Ovary (tissue), 9 donors: ENCODE measurements around the gene DISP2. TPM values are rescaled to one million over a fixed set of nuclear protein-coding genes. Genes with fewer than 3 reads are reported as not detected.

ENCODE experiments used
- DNase-seq, 5 donors: peaks; one replicate each; pipeline ENCODE4 v3.0.0-alpha.2; 2019 to 2020
- H3K27ac ChIP-seq, 2 donors: fragments of 200-600 bp; one replicate each; pipeline versions ENCODE4 v1.5.1 to v1.8.0; 2019 to 2022
- H3K27me3 ChIP-seq: fragments of 200-600 bp; one replicate; pipeline ENCODE4 v1.8.0; 2022
- H3K36me3 ChIP-seq: fragments of 200-600 bp; sonication (generic); one replicate; pipeline ENCODE4 v1.5.1; 2019
- H3K4me1 ChIP-seq: one replicate; pipeline ENCODE4 v1.8.1; 2013; ENCODE audit warnings: mild to moderate bottlenecking, moderate library complexity; ENCODE audit not compliant: insufficient read depth
- H3K4me3 ChIP-seq: fragments of 200-600 bp; sonication (generic); one replicate; pipeline ENCODE4 v1.5.1; 2017
- H3K9me3 ChIP-seq, 2 donors: fragments of 200-600 bp in 1 of 2; sonication (generic) in 1 of 2; one replicate each; pipeline versions ENCODE4 v1.5.1 to v1.8.1; 2013 to 2019; ENCODE audit warnings: mild to moderate bottlenecking in 1 of 2, moderate library complexity in 1 of 2
- EP300 ChIP-seq: sonication (generic); formaldehyde crosslinking; IDR thresholded peaks from one replicate; pipeline ENCODE4 v1.6.1; 2017; ENCODE audit warnings: antibody characterized with exemption
- POLR2A ChIP-seq: fragments of 450-650 bp; IDR thresholded peaks from one replicate; pipeline ENCODE4 v1.6.1; 2017; ENCODE audit warnings: antibody characterized with exemption, mild to moderate bottlenecking, moderate library complexity
- WGBS, 3 donors: extraction: QIAGEN DNeasy Blood & Tissue Kit in 1 of 3; methylation state at CpG; one replicate each; pipeline versions ENCODE4 v1.1.5 to v1.1.7; 2013 to 2017; 5-methylcytosine and 5-hydroxymethylcytosine counted together
- intact Hi-C, 4 donors: fragments of 100-400 bp; cut with DNase I; formaldehyde crosslinking; loops; one replicate each; pipeline versions ENCODE4 v1.11.0 to v1.15.1; 2022 to 2023
- polyA plus RNA-seq, 2 donors: library from polyadenylated mRNA; stranded (reverse); fragments of 200-250 nt in 1 of 2; fragments of 350-450 nt in 1 of 2; fragmentation: Illumina TruSeq in 1 of 2; extraction: RNeasy Lipid Tissue Mini Kit (QIAGEN cat#74804) in 1 of 2; gene quantifications; one replicate each; pipeline ENCODE4 v1.2.3, GENCODE V29; 2013 to 2014
- total RNA-seq, 7 donors: library from RNA; depleted of rRNA in 2 of 7; stranded (reverse); fragments of >200 nt in 2 of 7; fragmentation: NEBNext Ultra II Directional in 3 of 7; extraction: Animal tissue kit (Norgen Biotek cat#: 25700) in 3 of 7; gene quantifications; one replicate each; pipeline versions ENCODE4 v1.1.0 to v1.2.4, GENCODE V29; 2016 to 2023
- TF ChIP-seq, protein P1 (sequence below), 3 donors: fragments of 450-650 bp in 2 of 3; fragments of 200-600 bp in 1 of 3; IDR thresholded peaks; one replicate each; pipeline versions ENCODE4 v1.5.1 to v1.8.0; 2016 to 2022; ENCODE audit warnings: antibody characterized with exemption in 3 of 3, mild to moderate bottlenecking in 1 of 3
- donor health status: DM: no; HTN: no; CAD: no; lungs with moderate emphysema.
- donor health status: DM: no; HTN: no; CAD: no.
- donor health status: Bipolar disorder and iron deficiency.
- donor health status: DM: yes; HTN: yes; CAD: no.
- donor health status: DM: no; HTN: no; CAD: no.
- donor health status: DM: yes; HTN: yes; CAD: no.

The DISP2 gene
- total and polyA plus RNA-seq, 9 donors, result 0.48 to 12.9 (median 1.9) TPM; not detected in 2

- H3K36me3 ChIP-seq, result no peaks in the 10 kb centered on the region
- intact Hi-C loops, result no loop called here
- H3K27ac ChIP-seq, result no peak overlapping the region
- H3K4me1 ChIP-seq, result peaks cover 17% of the 10 kb centered on the region
- no peak overlapping the region for H3K4me3 ChIP-seq
- H3K27me3 ChIP-seq, result no peaks in the 10 kb centered on the region
- H3K9me3 ChIP-seq, result no peaks in the 10 kb centered on the region
- DNase-seq, result peak in 1 of 5 donors; percentile 47
- 69 to 76% (median 70%) methylated on average over 12 of the region's 12 CpGs for WGBS, 3 donors
- TF ChIP-seq EP300 (no peak), POLR2A (no peak)
- TF ChIP-seq, protein P1, sequence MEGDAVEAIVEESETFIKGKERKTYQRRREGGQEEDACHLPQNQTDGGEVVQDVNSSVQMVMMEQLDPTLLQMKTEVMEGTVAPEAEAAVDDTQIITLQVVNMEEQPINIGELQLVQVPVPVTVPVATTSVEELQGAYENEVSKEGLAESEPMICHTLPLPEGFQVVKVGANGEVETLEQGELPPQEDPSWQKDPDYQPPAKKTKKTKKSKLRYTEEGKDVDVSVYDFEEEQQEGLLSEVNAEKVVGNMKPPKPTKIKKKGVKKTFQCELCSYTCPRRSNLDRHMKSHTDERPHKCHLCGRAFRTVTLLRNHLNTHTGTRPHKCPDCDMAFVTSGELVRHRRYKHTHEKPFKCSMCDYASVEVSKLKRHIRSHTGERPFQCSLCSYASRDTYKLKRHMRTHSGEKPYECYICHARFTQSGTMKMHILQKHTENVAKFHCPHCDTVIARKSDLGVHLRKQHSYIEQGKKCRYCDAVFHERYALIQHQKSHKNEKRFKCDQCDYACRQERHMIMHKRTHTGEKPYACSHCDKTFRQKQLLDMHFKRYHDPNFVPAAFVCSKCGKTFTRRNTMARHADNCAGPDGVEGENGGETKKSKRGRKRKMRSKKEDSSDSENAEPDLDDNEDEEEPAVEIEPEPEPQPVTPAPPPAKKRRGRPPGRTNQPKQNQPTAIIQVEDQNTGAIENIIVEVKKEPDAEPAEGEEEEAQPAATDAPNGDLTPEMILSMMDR (IDR thresholded peaks at IDR 0.05), result no peak
Observed at GRCh38 chr15:40333922-40334492, 24.0 kb upstream of the DISP2 start.

- Histone ChIP-seq H3K4me3 (no peak overlapping the region), H3K9me3 (no peaks in the 10 kb centered on the region), H3K27ac (no peak overlapping the region), H3K4me1 (peaks cover 17% of the 10 kb centered on the region), H3K36me3 (no peaks in the 10 kb centered on the region), H3K27me3 (no peaks in the 10 kb centered on the region)
- DNase-seq, result no peak
- intact Hi-C loops, result no loop called here
- TF ChIP-seq POLR2A (no peak), EP300 (no peak)
- TF ChIP-seq, protein P1 (IDR thresholded peaks at IDR 0.05), result no peak
- WGBS, 3 donors, result 73 to 92% (median 87%) methylated on average over 2 to 3 of the region's 3 CpGs
Observed at GRCh38 chr15:40334541-40334940, 23.5 kb upstream of the DISP2 start.

- peaks cover 21% of the 10 kb centered on the region for H3K4me1 ChIP-seq
- H3K27me3 ChIP-seq, result no peaks in the 10 kb centered on the region
- intact Hi-C loops, result no loop called here
- no peaks in the 10 kb centered on the region for H3K36me3 ChIP-seq
- 93% methylated on average over 26 of the region's 26 CpGs for WGBS, 3 donors
- no peak overlapping the region for H3K27ac ChIP-seq
- no peaks in the 10 kb centered on the region for H3K9me3 ChIP-seq
- no peak overlapping the region for H3K4me3 ChIP-seq
- TF ChIP-seq, protein P1 (IDR thresholded peaks at IDR 0.05), result no peak
- no peak for TF ChIP-seq EP300
- TF ChIP-seq POLR2A, result no peak
- DNase-seq, result no peak
Observed at GRCh38 chr15:40334941-40335795, 22.9 kb upstream of the DISP2 start.

- 86 to 93% (median 91%) methylated on average over 9 to 13 of the region's 13 CpGs for WGBS, 3 donors
- intact Hi-C loops, result no loop called here
- Histone ChIP-seq H3K27me3 (no peaks in the 10 kb centered on the region), H3K36me3 (no peaks in the 10 kb centered on the region), H3K4me3 (no peak overlapping the region), H3K9me3 (no peaks in the 10 kb centered on the region), H3K4me1 (peaks cover 26% of the 10 kb centered on the region), H3K27ac (no peak overlapping the region)
- no peak for TF ChIP-seq POLR2A
- TF ChIP-seq, protein P1 (IDR thresholded peaks at IDR 0.05), result no peak
- no peak for TF ChIP-seq EP300
- no peak for DNase-seq
Observed at GRCh38 chr15:40335938-40336743, 21.9 kb upstream of the DISP2 start.
